ENCODE measurements around the gene CES2. TPM values are rescaled to one million over a fixed set of nuclear protein-coding genes. Genes with fewer than 3 reads are reported as not detected.
"Not testable (repeated sequence)": the region's sequence is repeated elsewhere in the genome, so short reads cannot be mapped to it uniquely, and the experiment has no call there.

The CES2 gene
- total RNA-seq, 1 experiment from 2014 or later, result 45.9 TPM

- peak; percentile 68 for DNase-seq (ENCODE audit: low read depth)
- in situ Hi-C loops (cut with HindIII; ENCODE audit: low pct_unique_long_range_greater_than_20kb, low sequenced_read_pairs), result no loop called here
These were observed 7.2 kb upstream of the CES2 start for GRCh38 chr16:66927918-66928649.

DNA sequence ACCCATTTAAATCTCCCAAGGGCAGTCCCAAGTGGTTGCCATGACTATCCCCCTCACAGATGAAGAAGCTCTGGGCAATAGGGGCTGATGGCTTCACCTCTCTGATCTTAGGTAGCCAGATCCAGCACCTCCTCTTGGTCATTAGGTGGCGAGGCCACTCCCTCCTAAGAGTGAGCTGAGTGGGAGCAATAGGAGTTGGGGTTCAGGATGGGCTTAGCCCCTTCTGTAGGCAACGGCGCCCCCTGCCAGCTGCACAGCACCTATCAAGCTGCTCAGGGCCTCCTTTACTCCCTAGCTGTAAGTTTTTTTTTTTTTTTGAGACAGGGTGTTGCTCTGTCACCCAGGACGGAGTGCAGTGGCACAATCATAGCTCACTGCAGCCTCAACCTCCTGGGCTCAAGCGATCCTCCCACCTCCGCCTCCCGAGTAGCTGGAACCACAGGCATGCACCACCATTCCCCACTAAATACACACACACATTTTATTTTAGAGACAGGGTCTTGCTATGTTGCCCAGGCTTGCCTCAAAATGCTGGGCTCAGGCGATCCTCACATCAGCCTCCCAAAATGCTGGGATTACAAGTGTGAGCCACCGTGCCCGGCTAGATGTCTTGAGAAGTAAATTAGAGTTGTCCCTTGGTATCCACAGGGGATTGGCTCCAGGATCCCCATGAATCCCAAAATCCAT lies 6.5 kb upstream of the CES2 start:
- in situ Hi-C loops (cut with HindIII; ENCODE audit: low pct_unique_long_range_greater_than_20kb, low sequenced_read_pairs), result no loop called here
- peak; percentile 58 for DNase-seq (ENCODE audit: low read depth)

DNA sequence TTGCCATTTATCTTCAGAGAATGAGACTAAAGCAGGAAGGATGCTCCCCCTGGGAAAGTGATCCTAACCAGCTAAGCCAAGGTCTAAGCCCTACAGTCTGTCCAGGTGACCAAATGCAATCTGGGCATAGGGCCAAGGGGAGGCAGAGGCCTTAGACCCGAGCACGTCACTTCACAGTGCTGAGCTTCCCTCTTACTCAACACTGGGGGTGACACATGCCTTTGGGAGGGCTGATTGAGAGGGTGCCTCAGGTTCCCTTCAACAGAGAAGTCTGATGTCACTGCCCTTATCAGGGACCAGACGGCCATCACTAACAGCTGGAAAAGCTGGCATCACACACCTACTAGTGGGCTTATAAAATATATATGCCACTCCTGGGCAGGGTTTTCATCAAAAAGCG lies 5.1 kb upstream of the CES2 start:
- in situ Hi-C loops (cut with HindIII; ENCODE audit: low pct_unique_long_range_greater_than_20kb, low sequenced_read_pairs), result no loop called here
- DNase-seq (ENCODE audit: low read depth), result peak; percentile 77

DNA sequence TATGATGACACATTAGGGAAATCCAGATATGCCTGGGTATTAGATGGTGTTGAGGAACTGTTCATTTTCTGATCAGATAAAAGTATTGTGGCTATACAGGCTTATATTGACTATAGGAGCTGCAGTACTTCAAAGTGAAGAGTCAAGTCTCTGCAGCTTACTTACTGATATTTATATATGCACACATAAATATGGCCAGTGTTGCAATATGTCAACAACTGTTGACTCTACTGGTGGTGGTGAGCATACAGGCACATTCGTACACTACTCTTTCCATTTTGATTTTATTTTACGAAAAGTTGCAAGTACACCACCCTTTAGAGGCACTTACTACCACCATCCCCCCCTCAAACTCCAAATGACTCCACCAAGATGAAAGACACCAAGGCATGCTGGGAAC lies 3.7 kb upstream of the CES2 start:
- no peak for DNase-seq (ENCODE audit: low read depth)
- in situ Hi-C loops (cut with HindIII; ENCODE audit: low pct_unique_long_range_greater_than_20kb, low sequenced_read_pairs), result no loop called here

- no peak for DNase-seq (ENCODE audit: low read depth)
- in situ Hi-C loops (cut with HindIII; ENCODE audit: low pct_unique_long_range_greater_than_20kb, low sequenced_read_pairs), result no loop called here
These were observed 3.2 kb upstream of the CES2 start for GRCh38 chr16:66932076-66932475.

GRCh38 chr16:66933776-66934137 lies 1.6 kb upstream of the CES2 start:
- peak; percentile 42 for DNase-seq (ENCODE audit: low read depth)
- in situ Hi-C loops (cut with HindIII; ENCODE audit: low pct_unique_long_range_greater_than_20kb, low sequenced_read_pairs), result no loop called here

- in situ Hi-C loops (cut with HindIII; ENCODE audit: low pct_unique_long_range_greater_than_20kb, low sequenced_read_pairs), result no loop called here
- peak; percentile 74 for DNase-seq (ENCODE audit: low read depth)
These were observed 1.0 kb upstream of the CES2 start, which contains the start of gene CIAO2B for GRCh38 chr16:66934138-66934838. TSS of gene CIAO2B (minus strand) at chr16:66934402. CDS start at chr16:66934364, 38 bp downstream.

DNA sequence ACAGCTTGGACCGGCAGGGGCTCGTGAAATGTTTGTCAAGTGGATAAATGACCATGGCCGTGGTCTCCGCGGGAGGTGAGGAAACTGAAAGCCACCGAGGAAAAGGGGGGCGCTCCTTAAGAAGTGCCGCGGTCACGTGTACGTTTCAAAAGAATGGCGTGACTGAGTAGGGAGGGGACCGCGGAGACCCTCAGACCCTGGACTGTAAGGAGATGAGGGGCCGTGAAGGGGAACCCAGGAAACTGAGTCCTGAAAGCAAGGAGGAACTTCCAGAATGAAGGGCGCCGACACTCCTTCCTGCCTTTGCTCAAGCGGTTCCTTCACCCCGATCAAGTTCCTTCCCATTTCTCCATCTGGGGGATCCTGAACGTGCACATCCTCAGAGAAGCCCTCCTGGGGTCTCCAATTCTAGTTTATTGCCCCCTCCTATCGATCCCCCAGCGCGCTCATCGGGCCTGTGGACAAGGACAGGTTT lies 440 bp upstream of the CES2 start:
- DNase-seq (ENCODE audit: low read depth); in situ Hi-C loops (cut with HindIII; ENCODE audit: low pct_unique_long_range_greater_than_20kb, low sequenced_read_pairs): not testable (repeated sequence)

- in situ Hi-C loops (cut with HindIII; ENCODE audit: low pct_unique_long_range_greater_than_20kb, low sequenced_read_pairs), result no loop called here
- no peak for DNase-seq (ENCODE audit: low read depth)
These were observed 1.1 kb downstream of the CES2 start for GRCh38 chr16:66936462-66936861.

DNA sequence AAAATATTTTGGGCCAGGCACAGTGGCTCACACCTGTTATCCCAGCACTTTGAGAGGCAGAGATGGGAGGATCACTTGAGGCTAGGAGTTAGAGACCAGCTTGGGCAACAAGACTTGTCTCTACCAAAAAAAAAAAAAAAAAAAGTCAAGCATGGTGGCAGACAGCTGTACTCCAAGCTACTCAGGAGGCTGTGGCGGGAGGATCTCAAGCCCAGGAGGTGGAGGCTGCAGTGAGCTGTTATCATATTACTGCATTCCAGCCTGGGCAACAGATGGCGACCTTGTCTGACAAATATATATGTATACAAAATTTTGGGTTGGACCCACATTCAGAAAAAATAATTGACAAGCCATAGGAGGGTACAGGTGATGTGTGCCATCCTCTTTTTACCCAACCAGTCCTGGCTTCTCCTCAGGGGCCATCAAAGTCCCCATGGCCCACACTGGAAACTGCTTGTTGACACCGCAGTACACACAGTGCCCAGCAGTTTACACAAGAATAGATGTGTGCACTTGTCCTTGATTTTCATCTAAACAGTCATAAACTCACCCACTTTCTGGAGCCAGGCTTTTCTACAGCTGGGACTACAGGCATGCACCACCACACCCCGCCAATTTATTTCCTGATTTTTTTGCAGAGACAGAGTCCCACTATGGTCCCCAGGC lies 1.7 kb downstream of the CES2 start:
- DNase-seq (ENCODE audit: low read depth), result no peak
- in situ Hi-C loops (cut with HindIII; ENCODE audit: low pct_unique_long_range_greater_than_20kb, low sequenced_read_pairs), result no loop called here

DNA sequence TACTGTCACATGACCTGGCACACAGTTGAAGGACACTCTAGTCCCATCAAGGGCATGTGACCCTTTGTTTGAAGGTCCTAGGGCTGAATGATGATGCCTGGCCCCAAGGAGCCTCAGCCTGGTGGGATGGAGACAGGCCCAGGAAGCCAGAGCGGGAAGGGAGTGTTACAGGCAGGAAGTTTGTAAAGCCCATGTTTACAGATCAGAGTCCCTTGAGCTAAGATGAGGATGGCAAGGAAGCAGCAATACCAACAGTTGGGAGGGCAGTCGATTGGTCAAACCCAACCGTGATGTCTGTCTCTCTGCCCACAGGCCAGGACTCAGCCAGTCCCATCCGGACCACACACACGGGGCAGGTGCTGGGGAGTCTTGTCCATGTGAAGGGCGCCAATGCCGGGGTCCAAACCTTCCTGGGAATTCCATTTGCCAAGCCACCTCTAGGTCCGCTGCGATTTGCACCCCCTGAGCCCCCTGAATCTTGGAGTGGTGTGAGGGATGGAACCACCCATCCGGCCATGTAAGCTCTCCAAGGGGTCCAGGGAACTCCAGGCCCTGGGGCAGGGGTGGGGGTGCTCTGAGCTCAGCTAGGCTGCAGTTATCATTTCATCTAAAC lies 2.5 kb downstream of the CES2 start:
- in situ Hi-C loops (cut with HindIII; ENCODE audit: low pct_unique_long_range_greater_than_20kb, low sequenced_read_pairs), result no loop called here
- no peak for DNase-seq (ENCODE audit: low read depth)

DNA sequence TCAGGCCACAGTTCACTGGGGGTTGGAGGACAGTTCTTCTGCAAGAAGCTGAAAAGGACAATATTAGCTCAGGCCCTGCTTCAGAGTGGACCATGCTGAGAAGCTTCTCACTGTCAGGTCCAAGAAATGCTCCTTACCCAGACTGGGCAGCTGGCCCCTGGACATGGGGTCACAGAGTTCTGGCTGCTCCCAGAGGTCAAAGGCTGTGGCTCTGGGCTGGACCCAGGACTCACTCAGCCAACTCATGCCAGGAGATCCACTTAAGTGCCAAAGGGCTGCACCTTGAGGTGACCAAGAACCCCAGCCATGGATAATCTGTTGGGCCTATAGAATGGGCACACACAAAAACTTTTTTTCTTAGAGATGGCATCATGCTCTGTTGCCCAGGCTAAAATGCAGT lies 4.0 kb downstream of the CES2 start:
- no peak for DNase-seq (ENCODE audit: low read depth)
- in situ Hi-C loops (cut with HindIII; ENCODE audit: low pct_unique_long_range_greater_than_20kb, low sequenced_read_pairs), result no loop called here

GRCh38 chr16:66940236-66940635 lies 4.9 kb downstream of the CES2 start:
- no peak for DNase-seq (ENCODE audit: low read depth)
- in situ Hi-C loops (cut with HindIII; ENCODE audit: low pct_unique_long_range_greater_than_20kb, low sequenced_read_pairs), result no loop called here

DNA sequence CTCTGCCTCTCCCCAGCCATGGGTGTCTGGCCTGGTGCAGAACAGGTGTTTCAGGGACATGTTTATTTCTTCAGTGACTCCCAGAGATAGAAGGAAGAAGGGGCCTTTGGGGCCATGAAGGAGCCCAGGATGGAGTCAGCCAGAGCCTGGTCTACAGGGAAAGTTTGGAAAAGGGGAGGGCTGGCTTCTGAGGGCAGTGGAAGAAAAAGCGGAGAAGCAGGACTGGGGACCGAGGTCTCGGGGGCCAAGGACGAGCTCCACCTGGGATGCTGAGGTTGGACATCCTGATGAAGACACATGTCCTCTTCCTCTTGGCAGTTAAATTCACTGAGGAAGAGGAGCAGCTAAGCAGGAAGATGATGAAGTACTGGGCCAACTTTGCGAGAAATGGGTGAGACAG lies 7.7 kb downstream of the CES2 start:
- in situ Hi-C loops (cut with HindIII; ENCODE audit: low pct_unique_long_range_greater_than_20kb, low sequenced_read_pairs), result no loop called here
- DNase-seq (ENCODE audit: low read depth), result no peak

DNA sequence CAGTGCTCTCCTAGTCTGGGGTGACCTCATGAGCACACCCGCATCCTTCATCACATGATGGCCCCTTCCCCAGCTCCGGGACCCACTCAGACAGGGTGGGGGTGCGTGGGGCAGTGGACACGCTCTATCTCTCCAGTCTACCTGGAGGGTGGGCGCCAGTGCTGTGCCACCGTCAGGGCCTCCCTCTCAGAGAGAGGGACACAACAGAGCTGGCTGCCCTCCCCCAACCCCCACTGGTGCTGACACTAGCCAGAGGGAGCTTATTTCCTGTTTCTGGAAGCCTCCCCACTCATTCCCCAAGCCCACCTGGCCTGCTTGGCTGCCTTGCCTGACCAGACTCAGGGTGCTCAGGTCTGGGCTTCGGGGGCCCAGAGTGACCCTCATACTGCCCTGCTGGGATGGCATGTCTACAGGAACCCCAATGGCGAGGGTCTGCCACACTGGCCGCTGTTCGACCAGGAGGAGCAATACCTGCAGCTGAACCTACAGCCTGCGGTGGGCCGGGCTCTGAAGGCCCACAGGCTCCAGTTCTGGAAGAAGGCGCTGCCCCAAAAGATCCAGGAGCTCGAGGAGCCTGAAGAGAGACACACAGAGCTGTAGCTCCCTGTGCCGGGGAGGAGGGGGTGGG lies 8.2 kb downstream of the CES2 start:
- in situ Hi-C loops (cut with HindIII; ENCODE audit: low pct_unique_long_range_greater_than_20kb, low sequenced_read_pairs), result no loop called here

DNA sequence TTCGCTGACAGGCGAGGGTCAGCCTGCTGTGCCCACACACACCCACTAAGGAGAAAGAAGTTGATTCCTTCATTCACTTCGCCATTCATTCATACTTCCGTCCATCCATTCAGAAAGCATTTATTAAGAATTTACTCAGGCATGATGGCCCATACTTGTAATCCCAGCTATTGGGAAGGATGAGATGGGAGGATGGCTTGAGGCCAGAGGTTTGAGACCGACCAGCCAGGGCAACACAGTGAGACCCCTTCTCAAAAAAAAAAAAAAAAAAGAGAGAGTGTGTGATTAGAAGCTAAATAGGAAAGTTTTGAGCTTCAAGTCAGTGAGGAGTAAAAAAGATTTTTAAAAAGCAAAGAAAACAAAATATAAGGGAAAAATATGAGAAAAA lies 8.7 kb downstream of the CES2 start:
- in situ Hi-C loops (cut with HindIII; ENCODE audit: low pct_unique_long_range_greater_than_20kb, low sequenced_read_pairs), result no loop called here
- no peak for DNase-seq (ENCODE audit: low read depth)

More for the DNA sequence above, 8.2 kb downstream of the CES2 start:
- no peak for DNase-seq (ENCODE audit: low read depth)

DNA sequence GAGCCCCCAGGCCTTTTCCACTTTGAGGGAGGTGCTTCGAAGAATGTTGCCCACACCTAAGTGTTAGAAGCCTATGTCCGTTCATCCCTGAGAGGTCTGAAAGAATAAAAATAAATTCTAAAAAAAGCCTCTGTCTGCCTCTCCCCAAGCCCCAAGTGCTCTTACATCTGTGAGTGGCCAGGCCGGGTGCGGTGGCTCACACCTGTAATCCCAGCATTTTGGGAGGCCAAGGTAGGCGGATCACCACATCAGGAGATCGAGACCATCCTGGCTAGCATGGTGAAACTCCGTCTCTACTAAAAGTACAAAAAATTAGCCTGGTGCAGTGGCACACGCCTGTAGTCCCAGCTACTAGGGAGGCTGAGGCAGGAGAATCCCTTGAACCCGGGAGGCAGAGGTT lies 9.7 kb downstream of the CES2 start:
- DNase-seq (ENCODE audit: low read depth), result not testable (repeated sequence)

DNA sequence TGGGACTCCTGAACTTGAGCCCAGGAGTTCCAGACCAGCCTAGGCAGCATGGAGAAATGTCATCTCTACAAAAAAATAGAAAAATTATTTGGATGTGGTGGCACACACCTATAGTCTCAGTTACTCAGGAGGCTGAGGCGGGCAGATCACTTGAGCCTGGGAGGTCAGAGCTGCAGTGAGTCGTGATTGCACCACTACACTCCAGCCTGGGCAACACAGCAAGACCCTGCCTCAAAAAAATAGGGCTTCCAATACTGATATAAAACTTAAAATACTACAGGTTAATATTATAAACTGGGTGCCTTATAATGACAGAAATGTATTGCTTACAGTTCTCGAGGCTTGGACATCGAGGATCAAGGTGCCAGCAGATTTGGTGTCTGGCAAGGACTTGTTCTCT lies 10.6 kb downstream of the CES2 start:
- in situ Hi-C loops (cut with HindIII; ENCODE audit: low pct_unique_long_range_greater_than_20kb, low sequenced_read_pairs), result no loop called here
- no peak for DNase-seq (ENCODE audit: low read depth)

More for the DNA sequence above, 9.7 kb downstream of the CES2 start:
- in situ Hi-C loops (cut with HindIII; ENCODE audit: low pct_unique_long_range_greater_than_20kb, low sequenced_read_pairs), result not testable (repeated sequence)

All from Caki2 (cell line).